Measurements from ENCODE around the gene CAB39. TPM values are rescaled to one million over a fixed set of nuclear protein-coding genes. Genes with fewer than 3 reads are reported as not detected.
A peak's percentile ranks its signal among the peaks of the same experiment; 100 is the strongest.

The CAB39 gene
- total RNA-seq, 1 experiment from 2014 or later, result 91.7 TPM

DNA sequence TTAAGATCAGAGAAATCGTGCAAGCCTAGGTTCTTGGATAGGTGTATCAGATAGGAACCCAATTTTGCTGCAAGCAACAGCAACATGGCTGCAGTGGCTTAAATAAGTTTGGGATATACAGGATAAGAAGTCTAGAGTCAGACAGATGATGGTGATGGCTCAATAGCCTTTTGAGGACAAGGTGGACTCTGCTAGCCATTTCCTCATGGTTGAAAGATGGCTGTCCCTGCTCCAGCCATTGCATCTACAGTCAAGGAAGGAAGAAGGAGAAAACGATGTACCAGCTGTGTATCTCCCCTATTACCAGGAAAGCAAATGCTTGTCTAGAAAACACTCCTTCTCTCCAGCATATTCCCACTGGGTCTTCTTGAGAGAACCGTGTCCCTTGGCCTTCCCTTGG, 30.1 kb upstream of the CAB39 start:
- intact Hi-C loops (cut with micrococcal nuclease), result no loop called here
- no TSS peak for BruUV-seq (replicated peaks)
- no peaks in the 10 kb centered on the region for H3K9me3 Mint-ChIP-seq (ENCODE audit: unreplicated experiment)
- no peak for DNase-seq (ENCODE audit: unreplicated experiment)
- CTCF ChIA-PET, result interaction anchor here (0.6 to 1.4 kb wide), 2 partner anchors 131 to 285 kb away, joined by 4 to 5 read pairs; no protein-coding TSS in a partner anchor
- H3K27me3 Mint-ChIP-seq (ENCODE audit: insufficient read depth, unreplicated experiment), result no peaks in the 10 kb centered on the region
- POLR2A ChIA-PET, result interaction anchor here (1.0 to 3.7 kb wide), 3 partner anchors 11 to 32 kb away, joined by 4 to 19 read pairs (median 11); no protein-coding TSS in a partner anchor
- peaks cover 39% of the 10 kb centered on the region for H3K4me1 Mint-ChIP-seq (ENCODE audit: insufficient read depth, unreplicated experiment)
- H3K27ac Mint-ChIP-seq (ENCODE audit: low read depth, unreplicated experiment), result no peak overlapping the region
- no peaks in the 10 kb centered on the region for H3K36me3 Mint-ChIP-seq (ENCODE audit: insufficient read depth, unreplicated experiment)
- TF ChIP-seq, protein P1, sequence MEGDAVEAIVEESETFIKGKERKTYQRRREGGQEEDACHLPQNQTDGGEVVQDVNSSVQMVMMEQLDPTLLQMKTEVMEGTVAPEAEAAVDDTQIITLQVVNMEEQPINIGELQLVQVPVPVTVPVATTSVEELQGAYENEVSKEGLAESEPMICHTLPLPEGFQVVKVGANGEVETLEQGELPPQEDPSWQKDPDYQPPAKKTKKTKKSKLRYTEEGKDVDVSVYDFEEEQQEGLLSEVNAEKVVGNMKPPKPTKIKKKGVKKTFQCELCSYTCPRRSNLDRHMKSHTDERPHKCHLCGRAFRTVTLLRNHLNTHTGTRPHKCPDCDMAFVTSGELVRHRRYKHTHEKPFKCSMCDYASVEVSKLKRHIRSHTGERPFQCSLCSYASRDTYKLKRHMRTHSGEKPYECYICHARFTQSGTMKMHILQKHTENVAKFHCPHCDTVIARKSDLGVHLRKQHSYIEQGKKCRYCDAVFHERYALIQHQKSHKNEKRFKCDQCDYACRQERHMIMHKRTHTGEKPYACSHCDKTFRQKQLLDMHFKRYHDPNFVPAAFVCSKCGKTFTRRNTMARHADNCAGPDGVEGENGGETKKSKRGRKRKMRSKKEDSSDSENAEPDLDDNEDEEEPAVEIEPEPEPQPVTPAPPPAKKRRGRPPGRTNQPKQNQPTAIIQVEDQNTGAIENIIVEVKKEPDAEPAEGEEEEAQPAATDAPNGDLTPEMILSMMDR (IDR thresholded peaks at IDR 0.05; ENCODE audit: unreplicated experiment), result no peak
- no peak overlapping the region for H3K4me3 Mint-ChIP-seq (ENCODE audit: unreplicated experiment)

DNA sequence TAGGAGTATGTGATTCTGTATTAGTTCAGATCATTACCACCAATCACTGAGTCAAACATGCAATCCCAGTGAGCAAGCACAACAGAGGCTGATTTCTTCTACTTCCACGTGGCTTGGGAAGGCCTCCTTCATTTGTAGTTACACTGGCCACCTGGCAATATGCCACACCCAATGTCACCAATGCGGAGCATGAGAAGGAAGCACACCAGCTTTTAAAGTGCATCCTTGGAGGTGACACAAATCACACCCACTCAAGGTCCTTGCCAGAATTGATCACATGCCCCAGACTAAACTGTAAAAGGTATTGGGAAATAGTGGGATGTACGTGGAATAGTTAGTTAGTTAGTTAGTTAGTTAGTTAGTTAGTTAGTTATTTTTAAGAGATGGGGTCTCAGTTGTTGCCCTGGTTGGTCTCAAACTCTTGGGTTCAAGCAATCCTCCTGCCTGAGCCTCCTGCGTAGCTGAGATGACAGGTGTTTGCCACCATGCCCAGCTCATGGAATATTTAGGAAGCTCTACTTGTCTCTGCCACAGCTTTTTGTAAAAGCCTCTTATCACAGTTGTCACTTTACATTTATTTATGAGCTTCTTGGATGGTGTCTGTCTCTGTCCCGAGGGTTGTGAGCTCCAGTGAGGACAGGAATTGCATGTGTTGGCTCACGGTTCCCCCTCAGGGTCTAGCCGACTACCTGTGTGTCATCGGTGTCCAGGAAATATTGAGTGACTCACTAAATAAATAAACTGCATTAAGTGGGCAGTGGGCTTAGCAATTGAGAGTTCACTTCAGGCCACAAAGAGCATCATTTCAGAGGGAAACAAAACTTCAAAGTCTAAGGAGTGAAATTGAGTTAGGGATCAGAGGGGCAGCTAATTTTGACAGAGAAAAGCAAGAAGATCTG, 28.1 kb upstream of the CAB39 start:
- Mint-ChIP-seq H3K27me3 (ENCODE audit: insufficient read depth, unreplicated experiment) (no peaks in the 10 kb centered on the region), H3K4me3 (ENCODE audit: unreplicated experiment) (no peak overlapping the region), H3K36me3 (ENCODE audit: insufficient read depth, unreplicated experiment) (no peaks in the 10 kb centered on the region), H3K9me3 (ENCODE audit: unreplicated experiment) (no peaks in the 10 kb centered on the region), H3K27ac (ENCODE audit: low read depth, unreplicated experiment) (peak overlapping the region; percentile 87), H3K4me1 (ENCODE audit: insufficient read depth, unreplicated experiment) (peaks cover 44% of the 10 kb centered on the region)
- TF ChIP-seq, protein P1 (IDR thresholded peaks at IDR 0.05; ENCODE audit: unreplicated experiment), result no peak
- intact Hi-C loops (cut with micrococcal nuclease), result no loop called here
- POLR2A ChIA-PET, result interaction anchor here (0.5 to 5.2 kb wide), 9 partner anchors 9 to 503 kb away, joined by 3 to 27 read pairs (median 3); partner anchors contain the start of gene CAB39
- DNase-seq (ENCODE audit: unreplicated experiment), result peak; percentile 91
- no TSS peak for BruUV-seq (replicated peaks)
- CTCF ChIA-PET, result interaction anchor here (0.6 to 1.5 kb wide), 4 partner anchors 16 to 114 kb away, joined by 3 to 6 read pairs (median 3); no protein-coding TSS in a partner anchor

DNA sequence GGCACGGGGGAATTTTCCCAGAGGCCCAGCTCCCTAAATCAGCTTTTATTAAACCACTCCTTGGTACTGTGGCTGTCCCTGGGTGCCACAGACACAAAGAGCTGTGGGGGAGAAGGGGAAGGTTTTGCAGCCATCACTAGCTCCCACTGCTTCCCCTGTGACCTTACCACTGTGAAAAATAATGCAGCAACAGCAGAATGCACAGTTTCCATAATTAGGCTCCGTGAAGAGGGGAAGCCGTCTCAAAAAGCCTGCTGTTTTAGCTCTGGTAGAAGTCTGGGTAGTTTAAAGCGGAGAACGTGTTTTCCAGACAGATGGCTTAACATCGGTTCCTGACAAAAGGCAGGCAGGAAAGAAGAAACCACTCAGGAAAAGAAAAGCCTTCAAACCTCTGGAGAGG, 27.5 kb upstream of the CAB39 start:
- no peak overlapping the region for H3K4me3 Mint-ChIP-seq (ENCODE audit: unreplicated experiment)
- H3K27me3 Mint-ChIP-seq (ENCODE audit: insufficient read depth, unreplicated experiment), result no peaks in the 10 kb centered on the region
- POLR2A ChIA-PET, result interaction anchor here (0.8 to 5.2 kb wide), 6 partner anchors 9 to 28 kb away, joined by 3 to 27 read pairs (median 4); partner anchors contain the start of gene CAB39
- no peak for DNase-seq (ENCODE audit: unreplicated experiment)
- peak overlapping the region; percentile 87 for H3K27ac Mint-ChIP-seq (ENCODE audit: low read depth, unreplicated experiment)
- no TSS peak for BruUV-seq (replicated peaks)
- H3K4me1 Mint-ChIP-seq (ENCODE audit: insufficient read depth, unreplicated experiment), result peaks cover 44% of the 10 kb centered on the region
- intact Hi-C loops (cut with micrococcal nuclease), result no loop called here
- no peaks in the 10 kb centered on the region for H3K9me3 Mint-ChIP-seq (ENCODE audit: unreplicated experiment)
- CTCF ChIA-PET, result interaction anchor here (0.9 to 1.5 kb wide), 2 partner anchors 17 to 96 kb away, joined by 3 to 6 read pairs; no protein-coding TSS in a partner anchor
- no peaks in the 10 kb centered on the region for H3K36me3 Mint-ChIP-seq (ENCODE audit: insufficient read depth, unreplicated experiment)
- TF ChIP-seq, protein P1 (IDR thresholded peaks at IDR 0.05; ENCODE audit: unreplicated experiment), result no peak

DNA sequence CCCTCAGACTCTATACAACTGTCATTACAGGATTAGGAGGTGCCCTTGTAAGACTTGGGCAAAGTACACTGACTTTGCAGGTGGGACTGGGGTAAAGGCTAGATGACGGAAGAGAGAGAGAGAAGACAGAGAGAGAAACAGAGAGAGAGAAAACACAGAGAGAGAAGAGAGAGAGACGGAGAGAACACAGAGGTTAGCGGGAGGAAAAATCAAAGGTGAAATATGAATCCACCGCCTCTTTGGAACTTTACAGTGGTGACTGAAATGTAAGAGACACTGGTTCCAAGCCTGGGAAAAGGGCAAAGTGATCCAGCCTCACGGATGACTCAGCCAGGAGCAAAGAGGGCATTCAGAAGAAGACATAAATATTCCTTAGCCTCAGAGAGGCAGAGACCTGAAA, 25.1 kb upstream of the CAB39 start:
- Mint-ChIP-seq H3K27ac (ENCODE audit: low read depth, unreplicated experiment) (peak overlapping the region; percentile 26), H3K36me3 (ENCODE audit: insufficient read depth, unreplicated experiment) (no peaks in the 10 kb centered on the region), H3K4me3 (ENCODE audit: unreplicated experiment) (no peak overlapping the region), H3K9me3 (ENCODE audit: unreplicated experiment) (no peaks in the 10 kb centered on the region), H3K27me3 (ENCODE audit: insufficient read depth, unreplicated experiment) (no peaks in the 10 kb centered on the region), H3K4me1 (ENCODE audit: insufficient read depth, unreplicated experiment) (peaks cover 34% of the 10 kb centered on the region)
- DNase-seq (ENCODE audit: unreplicated experiment), result peak; percentile 83
- no TSS peak for BruUV-seq (replicated peaks)
- POLR2A ChIA-PET, result interaction anchor here (2.3 to 5.2 kb wide), 2 partner anchors 10 to 26 kb away, joined by 9 to 27 read pairs; partner anchors contain the start of gene CAB39
- intact Hi-C loops (cut with micrococcal nuclease), result no loop called here
- CTCF ChIA-PET, result no interaction called here
- TF ChIP-seq, protein P1 (IDR thresholded peaks at IDR 0.05; ENCODE audit: unreplicated experiment), result no peak
